ENCODE data around the gene RIPPLY2. TPM values are rescaled to one million over a fixed set of nuclear protein-coding genes. Genes with fewer than 3 reads are reported as not detected.
"Not testable (repeated sequence)": the region's sequence is repeated elsewhere in the genome, so short reads cannot be mapped to it uniquely, and the experiment has no call there.

RIPPLY2 gene
- total RNA-seq, 1 donor from 2014 or later = not detected

DNA sequence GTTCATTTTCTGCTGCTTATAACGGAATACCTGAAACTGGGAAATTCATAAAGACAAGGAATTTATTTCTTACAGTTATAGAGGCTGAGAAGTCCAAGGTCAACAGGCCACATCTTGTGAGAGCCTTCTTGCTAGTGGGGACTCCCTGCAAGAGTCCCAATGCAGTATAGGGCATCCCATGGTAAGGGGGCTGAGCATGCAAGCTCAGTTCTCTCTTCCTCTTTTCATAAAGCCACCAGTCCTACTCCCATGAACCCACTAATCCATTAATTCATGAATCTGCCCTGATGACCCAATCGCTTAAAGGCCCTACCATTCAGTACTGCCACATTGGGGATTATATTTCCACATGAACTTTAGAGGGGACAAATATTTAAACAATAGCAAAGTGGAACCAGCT is 32.8 kb downstream of the RIPPLY2 start:
- Mint-ChIP-seq H3K27ac (no peak overlapping the region), H3K36me3 (ENCODE audit: insufficient read depth) (no peaks in the 10 kb centered on the region), H3K4me1 (ENCODE audit: low read depth) (no peaks in the 10 kb centered on the region), H3K9me3 (ENCODE audit: low read depth) (no peaks in the 10 kb centered on the region), H3K4me3 (ENCODE audit: low read depth) (no peak overlapping the region), H3K27me3 (no peaks in the 10 kb centered on the region)
- DNase-seq (ENCODE audit: low spot score, unreplicated experiment) = no peak
- TF ChIP-seq, protein P1, sequence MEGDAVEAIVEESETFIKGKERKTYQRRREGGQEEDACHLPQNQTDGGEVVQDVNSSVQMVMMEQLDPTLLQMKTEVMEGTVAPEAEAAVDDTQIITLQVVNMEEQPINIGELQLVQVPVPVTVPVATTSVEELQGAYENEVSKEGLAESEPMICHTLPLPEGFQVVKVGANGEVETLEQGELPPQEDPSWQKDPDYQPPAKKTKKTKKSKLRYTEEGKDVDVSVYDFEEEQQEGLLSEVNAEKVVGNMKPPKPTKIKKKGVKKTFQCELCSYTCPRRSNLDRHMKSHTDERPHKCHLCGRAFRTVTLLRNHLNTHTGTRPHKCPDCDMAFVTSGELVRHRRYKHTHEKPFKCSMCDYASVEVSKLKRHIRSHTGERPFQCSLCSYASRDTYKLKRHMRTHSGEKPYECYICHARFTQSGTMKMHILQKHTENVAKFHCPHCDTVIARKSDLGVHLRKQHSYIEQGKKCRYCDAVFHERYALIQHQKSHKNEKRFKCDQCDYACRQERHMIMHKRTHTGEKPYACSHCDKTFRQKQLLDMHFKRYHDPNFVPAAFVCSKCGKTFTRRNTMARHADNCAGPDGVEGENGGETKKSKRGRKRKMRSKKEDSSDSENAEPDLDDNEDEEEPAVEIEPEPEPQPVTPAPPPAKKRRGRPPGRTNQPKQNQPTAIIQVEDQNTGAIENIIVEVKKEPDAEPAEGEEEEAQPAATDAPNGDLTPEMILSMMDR (IDR thresholded peaks at IDR 0.05; ENCODE audit: unreplicated experiment) = no peak

DNA sequence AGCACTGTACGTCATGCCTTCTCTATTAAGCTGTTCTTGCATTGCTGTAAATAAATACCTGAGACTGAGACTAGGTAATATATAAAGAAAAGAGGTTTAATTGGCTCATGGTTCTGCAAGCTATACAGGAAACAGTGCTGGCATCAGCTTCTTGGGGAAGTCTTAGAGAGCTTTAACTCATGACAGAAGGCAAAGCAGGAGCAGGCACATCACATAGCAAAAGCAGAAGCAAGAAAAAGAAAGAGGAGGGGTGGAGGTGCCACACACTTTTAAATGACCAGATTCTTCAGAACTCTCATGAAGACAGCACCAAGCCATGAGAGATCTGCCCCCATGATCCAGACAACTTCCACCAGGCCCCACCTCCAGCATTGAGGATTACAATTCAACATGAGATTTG is 36.5 kb downstream of the RIPPLY2 start:
- Mint-ChIP-seq H3K9me3 (ENCODE audit: low read depth) (no peaks in the 10 kb centered on the region), H3K36me3 (ENCODE audit: insufficient read depth) (no peaks in the 10 kb centered on the region)

DNA sequence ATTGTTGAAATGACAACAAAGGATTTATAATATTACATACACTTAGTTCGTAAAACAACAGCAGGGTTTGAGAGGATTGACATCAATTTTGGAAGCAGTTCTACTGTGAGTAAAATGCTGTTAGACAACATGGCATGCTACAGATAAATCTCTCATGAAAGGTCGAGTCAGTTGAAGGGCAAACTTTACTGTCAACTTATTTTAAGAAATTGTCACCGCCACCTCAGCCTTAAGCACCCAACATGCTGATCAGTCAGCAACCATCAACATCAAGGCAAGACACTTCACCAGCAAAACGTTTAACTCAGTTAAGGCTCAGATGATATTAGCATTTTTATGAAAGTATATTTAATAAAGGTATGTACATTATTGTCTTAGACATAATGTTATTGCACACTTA is 37.4 kb downstream of the RIPPLY2 start:
- peaks cover 9% of the 10 kb centered on the region for H3K4me1 Mint-ChIP-seq (ENCODE audit: low read depth)
- no peaks in the 10 kb centered on the region for H3K27me3 Mint-ChIP-seq
- no peaks in the 10 kb centered on the region for H3K36me3 Mint-ChIP-seq (ENCODE audit: insufficient read depth)
- no peak for DNase-seq (ENCODE audit: low spot score, unreplicated experiment)
- H3K9me3 Mint-ChIP-seq (ENCODE audit: low read depth) = no peaks in the 10 kb centered on the region
- H3K4me3 Mint-ChIP-seq (ENCODE audit: low read depth) = no peak overlapping the region
- TF ChIP-seq, protein P1 (IDR thresholded peaks at IDR 0.05; ENCODE audit: unreplicated experiment) = no peak
- no peak overlapping the region for H3K27ac Mint-ChIP-seq

More for the DNA sequence above, 36.5 kb downstream of the RIPPLY2 start:
- DNase-seq (ENCODE audit: low spot score, unreplicated experiment) = no peak
- no peak overlapping the region for H3K27ac Mint-ChIP-seq
- TF ChIP-seq, protein P1 (IDR thresholded peaks at IDR 0.05; ENCODE audit: unreplicated experiment) = no peak
- peaks cover 9% of the 10 kb centered on the region for H3K4me1 Mint-ChIP-seq (ENCODE audit: low read depth)
- H3K4me3 Mint-ChIP-seq (ENCODE audit: low read depth) = no peak overlapping the region
- no peaks in the 10 kb centered on the region for H3K27me3 Mint-ChIP-seq

DNA sequence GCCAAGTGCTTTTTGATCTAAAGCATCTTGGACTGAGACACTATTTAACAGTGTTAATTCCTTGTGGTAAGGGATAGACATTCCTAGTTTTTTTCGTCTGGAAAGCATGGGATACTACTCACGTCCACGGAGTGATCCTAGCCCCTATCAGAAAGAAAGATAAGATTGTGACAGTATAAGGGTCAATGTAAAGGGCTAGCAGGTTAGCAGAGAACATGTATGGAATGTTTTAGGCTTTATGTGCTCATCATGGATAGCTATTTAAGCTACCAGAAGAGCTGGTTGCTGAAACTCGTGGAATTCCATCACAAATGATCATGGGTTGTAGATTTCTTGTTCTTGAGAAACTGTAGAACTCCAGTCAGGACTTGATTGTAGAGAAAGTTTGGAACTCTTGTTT is 38.4 kb downstream of the RIPPLY2 start:
- DNase-seq (ENCODE audit: low spot score, unreplicated experiment) = no peak
- Mint-ChIP-seq H3K36me3 (ENCODE audit: insufficient read depth) (no peaks in the 10 kb centered on the region), H3K4me3 (ENCODE audit: low read depth) (no peak overlapping the region), H3K27ac (no peak overlapping the region), H3K9me3 (ENCODE audit: low read depth) (no peaks in the 10 kb centered on the region), H3K27me3 (no peaks in the 10 kb centered on the region), H3K4me1 (ENCODE audit: low read depth) (peaks cover 9% of the 10 kb centered on the region)
- TF ChIP-seq, protein P1 (IDR thresholded peaks at IDR 0.05; ENCODE audit: unreplicated experiment) = no peak

DNA sequence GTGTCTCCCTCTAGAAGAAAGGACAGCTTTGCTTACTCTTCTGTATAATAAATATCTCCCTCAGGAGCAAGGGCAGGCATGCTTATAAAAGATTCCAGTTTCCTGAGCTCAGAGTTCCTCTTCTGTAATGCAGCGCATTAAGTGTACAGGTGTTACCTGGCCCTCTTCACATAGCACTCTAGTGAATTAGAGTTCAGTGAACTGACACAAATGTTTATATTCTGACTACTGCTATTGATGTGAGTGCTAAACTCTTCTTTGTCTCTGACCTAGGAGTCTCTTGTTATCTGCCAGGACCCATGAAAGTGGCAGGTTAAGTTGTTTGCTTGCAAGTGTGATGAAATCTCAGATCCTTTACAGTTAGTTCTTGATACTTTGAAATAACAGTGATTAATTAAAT is 39.9 kb downstream of the RIPPLY2 start:
- TF ChIP-seq, protein P1 (IDR thresholded peaks at IDR 0.05; ENCODE audit: unreplicated experiment) = no peak
- Mint-ChIP-seq H3K27ac (no peak overlapping the region), H3K4me3 (ENCODE audit: low read depth) (no peak overlapping the region), H3K27me3 (no peaks in the 10 kb centered on the region), H3K36me3 (ENCODE audit: insufficient read depth) (peaks cover 6% of the 10 kb centered on the region), H3K9me3 (ENCODE audit: low read depth) (no peaks in the 10 kb centered on the region), H3K4me1 (ENCODE audit: low read depth) (peaks cover 9% of the 10 kb centered on the region)
- no peak for DNase-seq (ENCODE audit: low spot score, unreplicated experiment)

DNA sequence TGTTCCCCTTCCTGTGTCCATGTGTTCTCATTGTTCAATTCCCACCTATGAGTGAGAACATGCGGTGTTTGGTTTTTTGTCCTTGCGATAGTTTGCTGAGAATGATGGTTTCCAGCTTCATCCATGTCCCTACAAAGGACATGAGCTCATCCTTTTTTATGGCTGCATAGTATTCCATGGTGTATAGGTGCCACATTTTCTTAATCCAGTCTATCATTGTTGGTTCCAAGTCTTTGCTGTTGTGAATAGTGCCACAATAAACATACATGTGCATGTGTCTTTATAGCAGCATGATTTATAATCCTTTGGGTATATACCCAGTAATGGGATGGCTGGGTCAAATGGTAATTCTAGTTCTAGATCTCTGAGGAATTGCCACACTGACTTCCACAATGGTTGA is 43.9 kb downstream of the RIPPLY2 start:
- not testable (repeated sequence) for H3K4me3 Mint-ChIP-seq (ENCODE audit: low read depth); DNase-seq (ENCODE audit: low spot score, unreplicated experiment); H3K4me1 Mint-ChIP-seq (ENCODE audit: low read depth); H3K27ac Mint-ChIP-seq; H3K27me3 Mint-ChIP-seq
- Mint-ChIP-seq H3K9me3 (ENCODE audit: low read depth) (peaks cover 14% of the 10 kb centered on the region), H3K36me3 (ENCODE audit: insufficient read depth) (peaks cover 11% of the 10 kb centered on the region)

Measured in progenitor cell of endocrine pancreas (in vitro differentiated cells).